HEK293 (cell line): ENCODE measurements around the gene DUSP6.
A peak's percentile ranks its signal among the peaks of the same experiment; 100 is the strongest.

Experiments
- CTCF ChIA-PET: fragments of 350-600 bp; formaldehyde crosslinking; extraction: SDS; loops from one replicate; lab custom pipeline; 2021; ENCODE audit warnings: antibody characterized with exemption; lab: Yijun Ruan, JAX
- POLR2A ChIA-PET: fragments of 300-600 bp; formaldehyde crosslinking; extraction: SDS; loops from one replicate; lab custom pipeline; 2020; ENCODE audit warnings: antibody characterized with exemption, inconsistent platforms; lab: Yijun Ruan, JAX
- H3K27ac ChIP-seq: fragments of 200-500 bp; sonication (Bioruptor generic); 2 replicates; pipeline ENCODE4 v1.5.1; 2014; ENCODE audit warnings: low read depth, low read length, control low read depth, inconsistent platforms; ENCODE audit errors: extremely low read depth
- H3K36me3 ChIP-seq, 2 experiments: fragments of 200-500 bp in 1 of 2; sonication (Bioruptor generic) in 1 of 2; 1 replicate in 1 of 2; 2 replicates in 1 of 2; pipeline ENCODE4 v1.5.1; 2014 to 2017; ENCODE audit warnings: inconsistent platforms in 2 of 2, low read length in 2 of 2; ENCODE audit not compliant: control insufficient read depth in 2 of 2, insufficient read depth in 1 of 2
- H3K4me1 ChIP-seq: fragments of 200-500 bp; sonication (Bioruptor generic); 2 replicates; pipeline ENCODE4 v1.5.1; 2014; ENCODE audit warnings: mild to moderate bottlenecking, low read length, inconsistent platforms; ENCODE audit not compliant: control insufficient read depth, insufficient read depth
- H3K4me3 ChIP-seq: 2 replicates; pipeline ENCODE4 v1.5.1; 2011; ENCODE audit warnings: low read depth, mild to moderate bottlenecking, control low read depth, low read length, moderate library complexity
- H3K9me3 ChIP-seq: fragments of 200-500 bp; sonication (Bioruptor generic); 2 replicates; pipeline ENCODE4 v1.5.1; 2014; ENCODE audit warnings: low read depth, low read length, inconsistent platforms; ENCODE audit not compliant: control insufficient read depth, insufficient read depth
- AEBP2 ChIP-seq: fragments of 450-650 bp; formaldehyde crosslinking; IDR thresholded peaks from 2 replicates; pipeline ENCODE4 v1.5.1; 2016; ENCODE audit warnings: missing biosample characterization, missing genetic modification characterization, borderline replicate concordance
- FEZF1 ChIP-seq: fragments of 450-650 bp; formaldehyde crosslinking; IDR thresholded peaks from 2 replicates; pipeline ENCODE4 v1.5.1; 2016; ENCODE audit warnings: missing biosample characterization, missing genetic modification characterization
- MZF1 ChIP-seq: fragments of 450-650 bp; formaldehyde crosslinking; IDR thresholded peaks from 2 replicates; pipeline ENCODE4 v1.5.1; 2017; ENCODE audit warnings: missing biosample characterization, missing genetic modification characterization, borderline replicate concordance
- REPIN1 ChIP-seq: fragments of 450-650 bp; formaldehyde crosslinking; IDR thresholded peaks from 2 replicates; pipeline ENCODE4 v1.5.1; 2017; ENCODE audit warnings: missing biosample characterization, missing genetic modification characterization, low read depth
- SCRT1 ChIP-seq: fragments of 450-650 bp; formaldehyde crosslinking; IDR thresholded peaks from 2 replicates; pipeline ENCODE4 v1.5.1; 2016; ENCODE audit warnings: missing biosample characterization, missing genetic modification characterization, borderline replicate concordance
- SCRT2 ChIP-seq: fragments of 450-650 bp; formaldehyde crosslinking; IDR thresholded peaks from 2 replicates; pipeline ENCODE4 v1.5.1; 2016; ENCODE audit warnings: missing biosample characterization, missing genetic modification characterization
- TRIM28 ChIP-seq: IDR thresholded peaks from 2 replicates; pipeline ENCODE4 v1.6.1; 2011; ENCODE audit warnings: low read length, control low read depth, borderline replicate concordance
- YY2 ChIP-seq: fragments of 450-650 bp; formaldehyde crosslinking; IDR thresholded peaks from 2 replicates; pipeline ENCODE4 v1.5.1; 2016; ENCODE audit warnings: missing biosample characterization, missing genetic modification characterization
- ZBTB8A ChIP-seq: fragments of 450-650 bp; formaldehyde crosslinking; IDR thresholded peaks from 2 replicates; pipeline ENCODE4 v1.5.1; 2016; ENCODE audit warnings: missing biosample characterization, missing genetic modification characterization
- ZNF19 ChIP-seq: fragments of 450-650 bp; formaldehyde crosslinking; IDR thresholded peaks from 2 replicates; pipeline ENCODE4; 2016; ENCODE audit warnings: missing biosample characterization, missing genetic modification characterization, low read depth
- ZNF292 ChIP-seq: fragments of 450-650 bp; formaldehyde crosslinking; IDR thresholded peaks from 2 replicates; pipeline ENCODE4 v1.5.1; 2016; ENCODE audit warnings: low read depth, missing biosample characterization, missing genetic modification characterization, borderline replicate concordance
- ZNF37A ChIP-seq: fragments of 450-650 bp; IDR thresholded peaks from 2 replicates; pipeline ENCODE4 v1.5.1; 2018; ENCODE audit warnings: missing biosample characterization, missing genetic modification characterization
- ZNF416 ChIP-seq: fragments of 450-650 bp; formaldehyde crosslinking; IDR thresholded peaks from 2 replicates; pipeline ENCODE4 v1.5.1; 2016; ENCODE audit warnings: missing biosample characterization, missing genetic modification characterization
- ZNF426 ChIP-seq: fragments of 450-650 bp; formaldehyde crosslinking; IDR thresholded peaks from 2 replicates; pipeline ENCODE4 v1.5.1; 2017; ENCODE audit warnings: missing biosample characterization, missing genetic modification characterization, mild to moderate bottlenecking, inconsistent platforms, moderate library complexity
- ZNF433 ChIP-seq: fragments of 450-650 bp; formaldehyde crosslinking; IDR thresholded peaks from 2 replicates; pipeline ENCODE4 v1.5.1; 2016; ENCODE audit warnings: missing biosample characterization, missing genetic modification characterization, low read depth
- ZNF621 ChIP-seq: fragments of 450-650 bp; formaldehyde crosslinking; IDR thresholded peaks from 2 replicates; pipeline ENCODE4 v1.5.1; 2017; ENCODE audit warnings: missing biosample characterization, missing genetic modification characterization
- ZNF664 ChIP-seq: fragments of 450-650 bp; formaldehyde crosslinking; IDR thresholded peaks from 2 replicates; pipeline ENCODE4 v1.5.1; 2016; ENCODE audit warnings: missing biosample characterization, missing genetic modification characterization
- ZNF701 ChIP-seq: fragments of 450-650 bp; formaldehyde crosslinking; IDR thresholded peaks from 2 replicates; pipeline ENCODE4 v1.5.1; 2016; ENCODE audit warnings: missing biosample characterization, missing genetic modification characterization
- ZNF843 ChIP-seq: fragments of 450-650 bp; formaldehyde crosslinking; IDR thresholded peaks from 2 replicates; pipeline ENCODE4 v1.5.1; 2016; ENCODE audit warnings: missing biosample characterization, missing genetic modification characterization
- ZSCAN23 ChIP-seq: fragments of 450-650 bp; formaldehyde crosslinking; IDR thresholded peaks from 2 replicates; pipeline ENCODE4 v1.5.1; 2016; ENCODE audit warnings: missing biosample characterization, missing genetic modification characterization
- TF ChIP-seq, protein P1 (sequence below): fragments of 450-650 bp; formaldehyde crosslinking; optimal IDR thresholded peaks from 2 replicates; pipeline ENCODE3; 2016; ENCODE audit warnings: missing biosample characterization, mild to moderate bottlenecking, missing genetic modification characterization
- TF ChIP-seq, protein P2 (sequence below): fragments of 450-650 bp; formaldehyde crosslinking; IDR thresholded peaks from 2 replicates; pipeline ENCODE4 v1.5.1; 2017; ENCODE audit warnings: missing biosample characterization, missing genetic modification characterization
- TF ChIP-seq, protein P3 (sequence below): fragments of 450-650 bp; formaldehyde crosslinking; IDR thresholded peaks from 2 replicates; pipeline ENCODE4 v1.5.1; 2016; ENCODE audit warnings: missing biosample characterization, missing genetic modification characterization

Gene DUSP6

GRCh38 chr12:89311703-89312293, 40.5 kb downstream of the DUSP6 start (continued):
- TF ChIP-seq AEBP2 (tag by site-specific recombination) = no peak

DNA sequence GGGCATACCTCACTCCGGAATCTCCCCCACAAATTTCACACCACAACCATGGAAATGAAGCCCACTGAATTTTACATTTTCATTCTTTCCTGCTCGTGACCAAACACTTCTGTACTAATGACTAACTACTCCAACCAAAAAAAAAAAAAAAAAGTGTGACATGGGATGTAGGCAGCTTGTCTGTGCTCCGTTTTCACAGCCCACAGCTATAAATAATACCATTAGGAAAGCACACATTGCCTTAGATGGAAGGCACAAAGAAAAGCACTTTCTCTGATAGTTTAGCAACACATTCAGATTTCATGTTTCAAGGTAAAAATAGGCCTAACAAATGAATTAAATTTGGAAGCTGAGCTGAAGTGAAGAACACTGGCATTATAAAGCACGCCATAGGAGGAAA, 42.5 kb downstream of the DUSP6 start:
- CTCF ChIA-PET = interaction anchor here (0.6 kb wide), 1 partner anchor 8 kb away, joined by 3 read pairs; no protein-coding TSS in a partner anchor
- Histone ChIP-seq H3K4me1 (peaks cover 12% of the 10 kb centered on the region), H3K9me3 (no peaks in the 10 kb centered on the region), H3K27ac (no peak overlapping the region), H3K4me3 (no peak overlapping the region), H3K36me3 (no peaks in the 10 kb centered on the region)
- POLR2A ChIA-PET = no interaction called here
- TF ChIP-seq SCRT1 (tag by site-specific recombination) (0 out of 2 replicates have a peak, but pooled peaks have one; percentile 6), ZNF292 (tag by site-specific recombination) (no peak)

GRCh38 chr12:89309440-89309802, 42.9 kb downstream of the DUSP6 start:
- H3K9me3 ChIP-seq = no peaks in the 10 kb centered on the region
- TF ChIP-seq SCRT2 (tag by site-specific recombination) = peak; percentile 93
- peak; percentile 88; the same call in 1 of the 2 replicates for TF ChIP-seq SCRT1 (tag by site-specific recombination)
- no peak for TF ChIP-seq TRIM28
- no peaks in the 10 kb centered on the region for H3K36me3 ChIP-seq
- ChIA-PET CTCF (no interaction called here), POLR2A (no interaction called here)
- H3K27ac ChIP-seq = no peak overlapping the region
- no peak overlapping the region for H3K4me3 ChIP-seq
- peaks cover 12% of the 10 kb centered on the region for H3K4me1 ChIP-seq

DNA sequence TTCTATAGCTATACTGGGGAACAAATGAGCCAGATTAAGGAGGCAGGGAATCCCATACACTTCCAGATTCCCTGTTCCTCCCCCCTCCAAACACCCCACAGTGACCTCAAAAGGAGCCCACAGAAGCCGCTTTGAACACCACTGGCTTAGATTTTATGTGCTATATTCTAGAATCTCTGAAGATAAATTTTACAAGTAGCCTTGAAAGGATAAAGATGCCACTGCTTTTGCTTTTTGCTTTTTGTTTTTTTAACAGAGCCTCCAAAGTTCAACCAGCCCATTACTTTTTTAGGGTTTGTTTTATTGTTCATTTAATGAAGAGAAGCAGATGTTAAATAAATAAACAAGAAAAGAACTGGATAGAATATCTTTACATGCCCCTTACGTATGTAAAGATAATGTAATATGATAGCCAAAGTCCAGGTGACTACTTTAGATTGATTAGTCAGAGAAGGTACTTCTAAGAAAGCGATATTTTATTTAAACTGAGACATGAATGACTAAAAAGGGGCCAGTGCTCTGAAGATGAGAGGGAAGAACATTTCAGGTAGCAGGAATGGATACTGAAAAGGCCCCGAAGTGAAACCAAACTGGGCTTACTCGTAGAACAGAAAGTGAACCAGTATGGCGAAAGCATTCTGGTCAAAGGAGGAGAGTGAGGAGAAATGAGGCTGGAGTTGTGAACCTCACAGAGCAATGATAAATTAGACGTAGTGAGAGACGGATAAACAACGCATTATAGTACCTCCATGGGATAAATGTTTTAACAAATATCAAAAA, 44.6 kb downstream of the DUSP6 start:
- Histone ChIP-seq H3K4me3 (no peak overlapping the region), H3K9me3 (no peaks in the 10 kb centered on the region), H3K36me3 (no peaks in the 10 kb centered on the region), H3K4me1 (peaks cover 12% of the 10 kb centered on the region), H3K27ac (no peak overlapping the region)
- ChIA-PET POLR2A (no interaction called here), CTCF (no interaction called here)
- TF ChIP-seq ZNF664 (tag by site-specific recombination) = peak; percentile 75
- TF ChIP-seq, protein P1, sequence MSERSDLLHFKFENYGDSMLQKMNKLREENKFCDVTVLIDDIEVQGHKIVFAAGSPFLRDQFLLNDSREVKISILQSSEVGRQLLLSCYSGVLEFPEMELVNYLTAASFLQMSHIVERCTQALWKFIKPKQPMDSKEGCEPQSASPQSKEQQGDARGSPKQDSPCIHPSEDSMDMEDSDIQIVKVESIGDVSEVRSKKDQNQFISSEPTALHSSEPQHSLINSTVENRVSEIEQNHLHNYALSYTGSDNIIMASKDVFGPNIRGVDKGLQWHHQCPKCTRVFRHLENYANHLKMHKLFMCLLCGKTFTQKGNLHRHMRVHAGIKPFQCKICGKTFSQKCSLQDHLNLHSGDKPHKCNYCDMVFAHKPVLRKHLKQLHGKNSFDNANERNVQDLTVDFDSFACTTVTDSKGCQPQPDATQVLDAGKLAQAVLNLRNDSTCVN (tag by site-specific recombination) = no peak
- TF ChIP-seq ZNF433 (tag by site-specific recombination) = no peak
- TF ChIP-seq ZNF19 (tag by site-specific recombination) = no peak
- no peak for TF ChIP-seq MZF1 (tag by site-specific recombination)
- TF ChIP-seq ZNF426 (tag by site-specific recombination) = no peak
- TF ChIP-seq ZBTB8A (tag by site-specific recombination) = 0 out of 2 replicates have a peak, but pooled peaks have one; percentile 15
- no peak for TF ChIP-seq ZNF416 (tag by site-specific recombination)
- no peak for TF ChIP-seq ZNF701 (tag by site-specific recombination)
- TF ChIP-seq, protein P2, sequence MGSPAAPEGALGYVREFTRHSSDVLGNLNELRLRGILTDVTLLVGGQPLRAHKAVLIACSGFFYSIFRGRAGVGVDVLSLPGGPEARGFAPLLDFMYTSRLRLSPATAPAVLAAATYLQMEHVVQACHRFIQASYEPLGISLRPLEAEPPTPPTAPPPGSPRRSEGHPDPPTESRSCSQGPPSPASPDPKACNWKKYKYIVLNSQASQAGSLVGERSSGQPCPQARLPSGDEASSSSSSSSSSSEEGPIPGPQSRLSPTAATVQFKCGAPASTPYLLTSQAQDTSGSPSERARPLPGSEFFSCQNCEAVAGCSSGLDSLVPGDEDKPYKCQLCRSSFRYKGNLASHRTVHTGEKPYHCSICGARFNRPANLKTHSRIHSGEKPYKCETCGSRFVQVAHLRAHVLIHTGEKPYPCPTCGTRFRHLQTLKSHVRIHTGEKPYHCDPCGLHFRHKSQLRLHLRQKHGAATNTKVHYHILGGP (tag by site-specific recombination) = peak; percentile 88
- no peak for TF ChIP-seq ZSCAN23
- TF ChIP-seq REPIN1 = no peak
- no peak for TF ChIP-seq ZNF292 (tag by site-specific recombination)
- peak; percentile 40; the same call in 1 of the 2 replicates for TF ChIP-seq FEZF1 (tag by site-specific recombination)
- TF ChIP-seq ZNF843 (tag by site-specific recombination) = 0 out of 2 replicates have a peak, but pooled peaks have one; percentile 21
- TF ChIP-seq ZNF37A = no peak
- TF ChIP-seq ZNF621 (tag by site-specific recombination) = no peak
- TF ChIP-seq, protein P3, sequence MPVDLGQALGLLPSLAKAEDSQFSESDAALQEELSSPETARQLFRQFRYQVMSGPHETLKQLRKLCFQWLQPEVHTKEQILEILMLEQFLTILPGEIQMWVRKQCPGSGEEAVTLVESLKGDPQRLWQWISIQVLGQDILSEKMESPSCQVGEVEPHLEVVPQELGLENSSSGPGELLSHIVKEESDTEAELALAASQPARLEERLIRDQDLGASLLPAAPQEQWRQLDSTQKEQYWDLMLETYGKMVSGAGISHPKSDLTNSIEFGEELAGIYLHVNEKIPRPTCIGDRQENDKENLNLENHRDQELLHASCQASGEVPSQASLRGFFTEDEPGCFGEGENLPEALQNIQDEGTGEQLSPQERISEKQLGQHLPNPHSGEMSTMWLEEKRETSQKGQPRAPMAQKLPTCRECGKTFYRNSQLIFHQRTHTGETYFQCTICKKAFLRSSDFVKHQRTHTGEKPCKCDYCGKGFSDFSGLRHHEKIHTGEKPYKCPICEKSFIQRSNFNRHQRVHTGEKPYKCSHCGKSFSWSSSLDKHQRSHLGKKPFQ (tag by site-specific recombination) = no peak
- no peak for TF ChIP-seq YY2
